Fibroblast of mammary gland (primary cell): Measurements from ENCODE around the gene HMGN2.

Source experiments
- DNase-seq: peaks from one replicate; pipeline ENCODE4 v3.0.0-alpha.2; 2010; ENCODE audit warnings: low read depth
- H3K4me3 ChIP-seq: 2 replicates; pipeline ENCODE4 v1.5.1; 2011; ENCODE audit warnings: low read depth, mild to moderate bottlenecking, low read length, moderate library complexity; ENCODE audit not compliant: control insufficient read depth
- CTCF ChIP-seq: conservative IDR thresholded peaks from 2 replicates; pipeline ENCODE4 v1.5.1; 2011; ENCODE audit warnings: low read depth, low read length, inconsistent platforms; ENCODE audit not compliant: control insufficient read depth, insufficient read depth

Gene HMGN2

DNA sequence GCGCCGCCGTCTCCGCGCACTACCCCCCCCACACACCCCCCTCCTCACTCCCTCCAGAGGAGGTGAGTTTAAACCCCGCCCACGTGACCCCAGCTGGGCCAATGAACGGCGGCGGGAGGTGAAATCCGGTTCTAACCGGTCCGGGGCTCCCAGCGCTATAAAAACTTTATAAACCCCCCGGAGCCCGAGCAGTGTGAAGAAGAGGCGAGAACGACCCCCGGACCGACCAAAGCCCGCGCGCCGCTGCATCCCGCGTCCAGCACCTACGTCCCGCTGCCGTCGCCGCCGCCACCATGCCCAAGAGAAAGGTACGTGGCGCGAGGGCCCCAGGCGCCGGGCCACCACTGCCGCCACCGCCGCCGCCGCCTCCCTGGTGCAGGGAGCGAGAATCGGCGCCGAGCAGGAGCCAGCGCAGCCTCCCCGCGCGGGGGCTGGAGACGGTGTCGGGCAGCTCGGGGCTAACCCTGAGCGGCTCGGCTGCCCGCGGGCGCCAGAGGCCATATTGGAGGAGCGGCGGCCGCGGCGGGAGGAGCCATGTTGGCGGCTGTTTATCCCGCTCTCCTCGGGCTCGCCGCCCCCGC, at the start of gene HMGN2:
TSS of gene HMGN2 (plus strand) at position 121 of the 581 bp plus-strand sequence. CDS start at position 294, 173 bp downstream.
- peak within 1 kb of the TSS; percentile 60 for H3K4me3 ChIP-seq
- no peak for TF ChIP-seq CTCF
- DNase-seq, result peak; percentile 80

- TF ChIP-seq CTCF, result no peak
- H3K4me3 ChIP-seq, result no peak overlapping the region
- DNase-seq, result no peak
Observed at GRCh38 chr1:26429721-26430120, 42.5 kb upstream of the HMGN2 start.

GRCh38 chr1:26431979-26432695, 40.1 kb upstream of the HMGN2 start, which contains the start of gene DHDDS:
DHDDS (plus strand) TSS chr1:26432321; CDS start chr1:26432946, 625 bp downstream.
- DNase-seq, result peak; percentile 97
- TF ChIP-seq CTCF, result no peak
- peak within 1 kb of the TSS; percentile 67 for H3K4me3 ChIP-seq

DNA sequence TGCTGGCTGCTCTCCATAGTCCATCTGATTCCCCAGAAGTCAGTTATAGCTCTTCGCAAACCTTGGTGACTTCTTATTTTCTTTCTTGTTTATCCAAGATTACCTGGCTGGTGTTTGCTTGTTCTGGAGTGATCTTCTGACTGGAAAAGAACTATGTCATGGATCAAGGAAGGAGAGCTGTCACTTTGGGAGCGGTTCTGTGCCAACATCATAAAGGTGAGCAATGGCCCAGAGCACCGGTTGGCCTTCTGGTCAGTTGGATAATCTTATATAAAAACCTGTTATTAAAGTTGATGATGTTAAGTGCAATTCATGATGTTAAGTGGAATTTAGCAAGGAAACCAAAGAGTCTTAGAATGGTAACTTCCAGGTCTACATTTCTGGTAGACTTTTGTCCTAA, 39.4 kb upstream of the HMGN2 start:
- TF ChIP-seq CTCF, result no peak
- DNase-seq, result no peak
- H3K4me3 ChIP-seq, result peak overlapping the region; percentile 67

DNA sequence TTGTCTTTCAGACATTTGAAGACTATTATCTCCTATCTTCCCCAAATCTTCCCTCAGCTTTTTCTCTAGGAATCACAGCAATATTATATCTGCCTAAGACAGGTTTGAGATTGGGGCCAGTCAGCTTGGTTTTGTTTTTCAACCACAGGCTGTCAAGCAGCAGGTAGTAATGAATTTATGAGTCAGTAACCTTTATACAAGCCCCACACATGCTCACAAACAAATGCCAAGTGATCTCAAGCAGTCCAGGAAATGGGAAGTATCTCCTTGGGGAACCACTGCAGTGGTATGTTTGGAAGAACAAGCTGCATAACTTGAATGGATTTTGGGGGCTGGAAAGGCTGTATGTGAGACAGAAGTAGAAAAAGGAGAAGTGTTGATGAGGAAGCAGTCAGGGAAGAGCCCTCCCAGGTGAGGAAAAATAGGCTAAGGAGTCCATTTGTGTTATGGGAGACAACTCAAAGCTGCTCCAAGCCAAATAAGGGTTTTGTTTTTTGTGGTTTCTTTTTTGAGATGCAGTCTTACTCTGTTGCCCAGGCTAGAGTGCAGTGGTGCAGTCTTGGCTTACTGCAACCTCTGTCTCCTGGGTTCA, 38.0 kb upstream of the HMGN2 start:
- H3K4me3 ChIP-seq, result no peak overlapping the region
- peak; percentile 44 for DNase-seq
- no peak for TF ChIP-seq CTCF

GRCh38 chr1:26438041-26438440, 34.2 kb upstream of the HMGN2 start:
- TF ChIP-seq CTCF, result no peak
- no peak for DNase-seq
- no peak overlapping the region for H3K4me3 ChIP-seq
